ENCODE measurements around the gene FYN.

The FYN gene

DNA sequence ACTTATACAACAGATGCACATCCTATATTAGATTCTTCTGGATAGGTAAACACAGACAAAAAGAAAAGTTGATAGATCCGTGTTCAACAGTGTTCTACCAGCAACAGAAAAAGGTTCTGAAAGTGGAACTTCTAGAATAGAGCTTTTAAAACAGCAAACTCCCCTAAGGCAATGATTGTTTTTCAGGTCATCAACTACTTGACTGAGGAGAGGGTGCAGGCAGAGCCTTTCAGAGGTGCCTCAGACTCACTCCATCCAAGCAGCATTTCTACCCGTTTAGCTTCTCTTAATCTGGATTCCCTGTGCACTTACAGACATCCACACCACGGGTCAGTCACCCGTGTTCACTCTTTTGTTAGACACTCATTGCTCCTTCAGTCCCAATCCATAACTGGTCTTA, 28.9 kb downstream of the FYN start:
- Histone ChIP-seq H2AFZ (ENCODE audit: low read depth, low read length) (no peak overlapping the region), H3K79me2 (ENCODE audit: insufficient read depth, low read length) (peaks cover 89% of the 10 kb centered on the region), H3K27ac (ENCODE audit: low read length) (peak overlapping the region; percentile 21), H4K20me1 (ENCODE audit: insufficient read depth, low read length) (peaks cover 62% of the 10 kb centered on the region), H3K9ac (ENCODE audit: low read depth, low read length) (no peak overlapping the region), H3K4me3 (ENCODE audit: low read depth in 1 of 2, low read length in 2 of 2) (no peak overlapping the region), H3K4me1 (ENCODE audit: insufficient read depth, low read length) (peaks cover 48% of the 10 kb centered on the region), H3K36me3 (ENCODE audit: insufficient read depth, low read length) (peaks cover 42% of the 10 kb centered on the region), H3K4me2 (ENCODE audit: insufficient read depth, low read length) (no peak overlapping the region), H3K9me3 (ENCODE audit: insufficient read depth, low read length, severe bottlenecking) (no peaks in the 10 kb centered on the region), H3K27me3 (ENCODE audit: insufficient read depth, low read length, poor library complexity) (no peaks in the 10 kb centered on the region)
- ATAC-seq (ENCODE audit: insufficient read depth, low read depth) = no peak
- TF ChIP-seq, protein P1, sequence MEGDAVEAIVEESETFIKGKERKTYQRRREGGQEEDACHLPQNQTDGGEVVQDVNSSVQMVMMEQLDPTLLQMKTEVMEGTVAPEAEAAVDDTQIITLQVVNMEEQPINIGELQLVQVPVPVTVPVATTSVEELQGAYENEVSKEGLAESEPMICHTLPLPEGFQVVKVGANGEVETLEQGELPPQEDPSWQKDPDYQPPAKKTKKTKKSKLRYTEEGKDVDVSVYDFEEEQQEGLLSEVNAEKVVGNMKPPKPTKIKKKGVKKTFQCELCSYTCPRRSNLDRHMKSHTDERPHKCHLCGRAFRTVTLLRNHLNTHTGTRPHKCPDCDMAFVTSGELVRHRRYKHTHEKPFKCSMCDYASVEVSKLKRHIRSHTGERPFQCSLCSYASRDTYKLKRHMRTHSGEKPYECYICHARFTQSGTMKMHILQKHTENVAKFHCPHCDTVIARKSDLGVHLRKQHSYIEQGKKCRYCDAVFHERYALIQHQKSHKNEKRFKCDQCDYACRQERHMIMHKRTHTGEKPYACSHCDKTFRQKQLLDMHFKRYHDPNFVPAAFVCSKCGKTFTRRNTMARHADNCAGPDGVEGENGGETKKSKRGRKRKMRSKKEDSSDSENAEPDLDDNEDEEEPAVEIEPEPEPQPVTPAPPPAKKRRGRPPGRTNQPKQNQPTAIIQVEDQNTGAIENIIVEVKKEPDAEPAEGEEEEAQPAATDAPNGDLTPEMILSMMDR (IDR thresholded peaks at IDR 0.05; ENCODE audit: borderline replicate concordance, extremely low read depth, low read length, poor library complexity, severe bottlenecking) = no peak
- TF ChIP-seq EZH2 (IDR thresholded peaks at IDR 0.05; ENCODE audit: borderline replicate concordance, low read depth, low read length, severe bottlenecking) = no peak
- DNase-seq = no peak

DNA sequence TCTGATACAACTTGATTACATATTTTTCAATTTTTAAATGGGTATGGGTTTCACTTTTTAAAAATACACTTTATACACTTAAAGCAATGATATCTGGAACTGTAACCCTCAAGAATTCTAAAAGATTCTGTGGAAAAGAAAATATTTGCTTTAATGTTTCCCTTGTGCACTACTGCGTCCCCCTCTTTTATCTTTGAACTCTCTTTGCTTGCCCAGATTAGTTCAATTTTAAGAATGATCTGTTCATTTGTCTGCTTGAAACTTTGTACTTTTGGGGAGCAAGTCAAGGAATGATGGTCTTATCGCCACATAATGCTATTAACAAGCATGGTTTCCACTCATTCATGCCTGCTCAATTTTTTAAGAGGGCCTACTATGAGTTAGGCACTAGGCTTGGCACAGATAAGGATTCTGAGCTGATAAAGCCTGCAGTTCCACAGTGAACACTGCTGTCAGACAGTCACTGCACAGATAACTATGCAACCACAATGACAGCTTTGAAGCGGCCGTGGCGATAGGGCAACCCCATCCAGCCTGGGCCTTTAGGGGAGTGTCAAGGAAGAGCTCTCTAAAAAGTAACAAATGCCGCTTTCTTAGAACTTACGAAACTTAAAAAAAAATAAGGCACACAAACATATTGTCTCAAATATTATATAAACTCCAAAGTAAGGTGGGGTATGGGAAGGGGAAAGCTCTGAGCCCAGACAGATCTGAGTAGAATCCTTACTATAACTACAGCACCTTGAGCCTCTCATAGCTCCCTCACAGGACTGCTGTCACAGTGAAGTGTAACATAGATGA, 29.7 kb downstream of the FYN start:
- Histone ChIP-seq H3K9ac (ENCODE audit: low read depth, low read length) (no peak overlapping the region), H4K20me1 (ENCODE audit: insufficient read depth, low read length) (peaks cover 62% of the 10 kb centered on the region), H3K27ac (ENCODE audit: low read length) (no peak overlapping the region), H3K4me2 (ENCODE audit: insufficient read depth, low read length) (no peak overlapping the region), H3K4me3 (ENCODE audit: low read depth in 1 of 2, low read length in 2 of 2) (no peak overlapping the region), H3K4me1 (ENCODE audit: insufficient read depth, low read length) (peaks cover 48% of the 10 kb centered on the region), H2AFZ (ENCODE audit: low read depth, low read length) (no peak overlapping the region), H3K27me3 (ENCODE audit: insufficient read depth, low read length, poor library complexity) (no peaks in the 10 kb centered on the region), H3K79me2 (ENCODE audit: insufficient read depth, low read length) (peaks cover 91% of the 10 kb centered on the region), H3K9me3 (ENCODE audit: insufficient read depth, low read length, severe bottlenecking) (no peaks in the 10 kb centered on the region), H3K36me3 (ENCODE audit: insufficient read depth, low read length) (peaks cover 48% of the 10 kb centered on the region)
- ATAC-seq (ENCODE audit: insufficient read depth, low read depth) (peak; percentile 86), DNase-seq (peak; percentile 65)
- TF ChIP-seq, protein P1 (IDR thresholded peaks at IDR 0.05; ENCODE audit: borderline replicate concordance, extremely low read depth, low read length, poor library complexity, severe bottlenecking) = no peak
- no peak for TF ChIP-seq EZH2 (IDR thresholded peaks at IDR 0.05; ENCODE audit: borderline replicate concordance, low read depth, low read length, severe bottlenecking)

DNA sequence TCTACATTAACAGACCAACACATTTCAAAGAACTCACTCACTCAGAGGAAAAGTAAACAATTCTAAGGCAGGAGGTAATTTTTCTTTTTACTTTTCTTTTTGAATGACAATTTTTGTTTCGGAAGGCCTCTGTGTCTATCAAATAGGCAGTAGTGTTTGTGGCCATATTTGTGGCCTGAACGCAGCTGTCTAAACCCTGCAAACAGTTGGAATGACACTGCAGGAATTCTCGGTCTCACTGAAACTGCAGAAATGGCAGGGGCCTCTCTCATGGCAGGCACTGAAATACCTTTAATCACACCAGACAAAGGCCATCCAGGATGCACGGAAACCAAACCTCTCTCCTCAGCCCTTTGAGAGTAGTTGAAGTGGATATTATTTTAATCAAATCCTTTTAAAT, 30.4 kb downstream of the FYN start:
- H3K27ac ChIP-seq (ENCODE audit: low read length) = no peak overlapping the region; the same call in 1 of the 2 replicates
- peaks cover 53% of the 10 kb centered on the region for H3K36me3 ChIP-seq (ENCODE audit: insufficient read depth, low read length)
- DNase-seq = no peak
- TF ChIP-seq, protein P1 (IDR thresholded peaks at IDR 0.05; ENCODE audit: borderline replicate concordance, extremely low read depth, low read length, poor library complexity, severe bottlenecking) = no peak
- TF ChIP-seq EZH2 (IDR thresholded peaks at IDR 0.05; ENCODE audit: borderline replicate concordance, low read depth, low read length, severe bottlenecking) = no peak
- H3K27me3 ChIP-seq (ENCODE audit: insufficient read depth, low read length, poor library complexity) = no peaks in the 10 kb centered on the region
- H4K20me1 ChIP-seq (ENCODE audit: insufficient read depth, low read length) = peaks cover 61% of the 10 kb centered on the region
- H3K79me2 ChIP-seq (ENCODE audit: insufficient read depth, low read length) = peaks cover 91% of the 10 kb centered on the region
- H3K4me3 ChIP-seq (ENCODE audit: low read depth in 1 of 2, low read length in 2 of 2) = no peak overlapping the region
- no peak for ATAC-seq (ENCODE audit: insufficient read depth, low read depth)
- no peak overlapping the region for H3K4me2 ChIP-seq (ENCODE audit: insufficient read depth, low read length)
- no peaks in the 10 kb centered on the region for H3K9me3 ChIP-seq (ENCODE audit: insufficient read depth, low read length, severe bottlenecking)
- no peak overlapping the region for H3K9ac ChIP-seq (ENCODE audit: low read depth, low read length)
- H3K4me1 ChIP-seq (ENCODE audit: insufficient read depth, low read length) = peaks cover 46% of the 10 kb centered on the region
- H2AFZ ChIP-seq (ENCODE audit: low read depth, low read length) = no peak overlapping the region
